ENCODE measurements around the gene LCMT1.

GRCh38 chr16:25064937-25065336 lies 46.6 kb upstream of the LCMT1 start:
- no peak for TF ChIP-seq CHD2 (IDR thresholded peaks at IDR 0.05; ENCODE audit: low read length, partially characterized antibody)
- TF ChIP-seq NR3C1 (IDR thresholded peaks at IDR 0.05): no peak
- no peak for TF ChIP-seq CTCF (IDR thresholded peaks at IDR 0.05)
- TF ChIP-seq MAFK (IDR thresholded peaks at IDR 0.05; ENCODE audit: partially characterized antibody): no peak
- TF ChIP-seq RNF2 (IDR thresholded peaks at IDR 0.05; ENCODE audit: borderline replicate concordance, low read depth): no peak
- TF ChIP-seq POLR2A (IDR thresholded peaks at IDR 0.05; ENCODE audit: low read length): no peak
- TF ChIP-seq MYC (IDR thresholded peaks at IDR 0.05; ENCODE audit: borderline replicate concordance, low read length): no peak
- TF ChIP-seq ZFP36 (IDR thresholded peaks at IDR 0.05; ENCODE audit: borderline replicate concordance, partially characterized antibody): no peak
- TF ChIP-seq KDM1A (IDR thresholded peaks at IDR 0.05; ENCODE audit: low read depth): no peak
- TF ChIP-seq BCL3 (IDR thresholded peaks at IDR 0.05): no peak
- no peak for TF ChIP-seq PHF8 (IDR thresholded peaks at IDR 0.05; ENCODE audit: borderline replicate concordance, low read depth)
- no peak for TF ChIP-seq MAX (IDR thresholded peaks at IDR 0.05)
- no peak for TF ChIP-seq RCOR1 (IDR thresholded peaks at IDR 0.05; ENCODE audit: low read depth, low read length)
- no peak for TF ChIP-seq REST (IDR thresholded peaks at IDR 0.05)
